GM12874 (cell line): ENCODE data around the gene FLVCR2.

Experiments used
- CTCF ChIP-seq: IDR thresholded peaks from 2 replicates; pipeline ENCODE4 v1.5.1; 2011; ENCODE audit warnings: low read depth, mild to moderate bottlenecking, control low read depth, low read length, moderate library complexity; ENCODE audit not compliant: insufficient read depth

The FLVCR2 gene

DNA sequence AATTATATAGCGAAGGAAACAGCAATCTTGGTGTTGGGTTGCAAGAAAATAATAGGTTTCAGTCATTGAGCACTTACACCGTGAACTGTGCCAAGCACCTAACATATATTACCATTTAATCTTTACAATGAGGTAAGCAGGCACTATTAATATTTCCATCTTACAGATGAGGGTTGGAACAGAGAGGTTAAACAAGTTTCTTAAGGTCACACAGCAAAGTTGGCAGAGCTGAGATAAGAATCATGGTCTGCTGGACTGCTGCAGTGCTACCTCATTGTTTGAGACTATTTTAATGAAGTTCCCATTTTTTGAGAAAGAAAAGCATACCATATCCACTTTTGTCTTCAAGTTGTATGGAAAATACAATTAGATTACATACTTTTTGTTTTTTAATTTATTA lies 80.5 kb downstream of the FLVCR2 start:
- no peak for TF ChIP-seq CTCF

DNA sequence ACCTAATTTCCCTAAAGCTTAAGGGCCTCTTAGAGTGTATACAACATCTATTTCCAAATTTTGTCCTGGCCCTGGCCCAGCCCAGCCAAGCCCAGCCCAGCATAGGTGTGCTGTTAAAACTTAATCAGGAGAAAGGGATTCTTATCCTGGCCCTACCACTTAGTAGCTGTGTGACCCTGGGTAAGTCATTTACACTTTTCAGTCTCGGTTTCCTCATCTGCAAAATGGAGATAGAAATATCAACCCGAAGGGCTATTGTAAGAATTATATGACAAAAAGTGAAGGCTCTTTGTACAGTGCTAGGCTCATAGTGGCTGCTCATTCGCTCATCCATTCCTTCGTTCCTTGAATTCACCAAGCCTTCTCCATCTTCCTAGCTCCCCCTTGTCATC lies 81.8 kb downstream of the FLVCR2 start:
- TF ChIP-seq CTCF: no peak

DNA sequence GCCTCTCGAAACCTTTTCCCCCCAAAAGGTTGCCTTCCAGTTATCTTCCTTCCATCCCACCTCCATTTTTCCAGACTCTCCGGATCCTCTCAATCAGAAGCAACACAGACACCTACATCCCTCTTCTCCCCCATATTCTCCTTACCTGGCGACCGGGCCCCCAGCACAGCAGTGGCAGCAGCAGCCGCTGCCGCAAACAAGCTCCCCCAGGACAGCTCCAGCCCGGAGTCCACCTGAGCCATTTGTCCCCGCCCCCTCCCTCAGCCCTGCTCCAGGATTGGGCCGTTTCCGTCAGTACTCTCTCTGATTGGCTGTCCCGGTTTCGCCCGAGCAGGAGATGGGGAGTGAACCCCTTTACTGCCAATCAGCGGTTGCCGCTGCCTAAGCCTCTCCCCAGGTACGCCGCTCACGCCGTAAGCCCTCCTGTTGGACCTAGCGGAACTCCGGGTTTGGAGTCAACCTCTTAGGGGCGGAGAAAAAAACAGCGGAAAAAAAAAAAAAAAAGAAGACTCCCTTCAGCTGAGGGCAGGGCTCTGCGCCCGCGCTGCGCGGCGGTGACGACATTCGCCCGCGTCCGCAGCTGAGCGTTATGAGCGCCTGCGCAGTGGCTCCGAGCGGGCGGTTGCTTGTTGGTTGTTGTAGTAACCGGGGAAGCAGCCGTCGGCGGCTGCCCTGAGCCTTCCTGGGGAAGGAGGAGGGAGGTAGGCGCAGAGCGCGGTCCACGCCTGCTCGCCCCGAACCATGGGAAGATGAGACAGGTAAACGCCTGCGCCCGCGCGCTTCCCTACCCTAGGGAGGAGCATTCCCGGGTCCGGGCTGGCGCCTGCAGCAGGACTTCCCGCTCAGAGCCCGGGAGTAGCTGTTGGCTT lies 82.4 kb downstream of the FLVCR2 start, which contains the start of the genes ERG28 and TTLL5:
ERG28 (minus strand) TSS at position 247 of the 869 bp plus-strand sequence. CDS start 3,374 bp downstream, outside the sequence.
TTLL5 (plus strand) TSS at position 617 of the 869 bp plus-strand sequence. CDS start 1,904 bp downstream, outside the sequence.
- no peak for TF ChIP-seq CTCF

DNA sequence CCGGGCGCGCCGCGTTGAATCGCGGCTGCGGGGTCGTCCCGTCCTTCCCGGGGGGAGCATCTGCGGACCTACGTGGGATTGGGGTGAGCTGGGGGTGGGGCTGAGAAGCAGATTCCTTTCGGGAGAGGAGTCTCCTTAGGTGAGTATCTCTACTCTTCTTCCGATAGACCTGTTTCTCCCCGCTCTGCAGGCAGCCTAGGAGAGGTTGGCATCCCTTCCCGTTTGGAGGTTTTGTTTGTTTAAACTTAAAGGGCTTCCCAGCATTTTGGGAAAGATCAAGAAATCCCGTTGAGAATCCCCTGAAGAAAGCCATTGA lies 83.0 kb downstream of the FLVCR2 start:
- TF ChIP-seq CTCF: no peak

- TF ChIP-seq CTCF: no peak
Measured at GRCh38 chr14:75662966-75663365, 84.5 kb downstream of the FLVCR2 start.

GRCh38 chr14:75667099-75667765 lies 88.8 kb downstream of the FLVCR2 start:
- no peak for TF ChIP-seq CTCF

DNA sequence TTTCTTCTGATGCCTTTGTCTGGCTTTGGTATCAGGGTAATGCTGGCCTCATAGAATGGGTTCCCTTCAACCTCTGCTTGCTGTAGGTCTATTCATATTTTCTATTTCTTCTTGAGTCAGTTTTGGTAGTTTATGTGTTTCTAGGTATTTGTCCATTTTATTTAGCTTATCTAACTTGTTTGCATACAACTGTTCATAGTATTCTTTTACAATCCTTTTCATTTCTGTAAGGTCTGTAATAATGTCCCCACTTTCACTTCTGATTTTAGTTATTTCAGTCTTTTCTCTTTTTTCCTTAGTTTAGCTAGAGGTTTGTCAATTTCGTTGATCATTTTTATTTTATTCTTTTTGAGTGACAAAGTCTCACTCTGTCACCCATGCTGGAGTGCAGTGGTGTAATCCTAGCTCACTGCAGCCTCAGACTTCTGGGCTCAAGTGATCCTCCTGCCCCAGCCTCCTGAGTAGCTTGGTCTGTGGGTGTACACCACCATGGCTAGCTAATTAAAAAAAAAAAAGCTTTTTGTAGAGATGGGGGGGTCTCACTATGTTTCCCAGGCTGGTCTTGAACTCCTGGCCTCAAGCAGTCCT lies 94.3 kb downstream of the FLVCR2 start:
- TF ChIP-seq CTCF: no peak
